Activated T-helper 9 cell treated with anti-CD3 and anti-CD28 coated beads, Interleukin-2, amount 50 U/mL, for 16 hours (primary cell): ENCODE measurements around the gene EIF1.
"Not testable (repeated sequence)": the region's sequence is repeated elsewhere in the genome, so short reads cannot be mapped to it uniquely, and the experiment has no call there.

Experiments used
- DNase-seq: peaks from one replicate; pipeline ENCODE4 v3.0.0-alpha.2; 2020; ENCODE audit warnings: low read depth

The EIF1 gene

DNA sequence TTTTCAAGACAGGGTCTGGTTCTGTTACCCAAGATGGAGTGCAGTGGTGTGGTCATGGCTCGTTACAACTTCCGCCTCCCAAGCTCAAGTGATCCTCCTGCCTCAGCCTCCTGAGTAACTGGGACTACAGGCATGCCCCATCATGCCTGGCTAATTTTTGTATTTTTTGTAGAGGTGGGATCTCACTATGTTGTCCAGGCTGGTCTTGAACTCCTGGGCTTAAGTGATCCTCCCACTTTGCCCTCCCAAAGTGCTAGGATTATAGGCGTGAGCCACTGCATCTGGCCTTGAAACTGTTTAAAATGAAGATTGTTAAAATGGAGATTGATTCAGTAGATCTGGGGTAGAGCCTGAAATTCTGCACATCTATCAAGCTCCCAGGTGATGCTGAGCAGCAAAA, 12.2 kb downstream of the EIF1 start:
- DNase-seq, result not testable (repeated sequence)

DNA sequence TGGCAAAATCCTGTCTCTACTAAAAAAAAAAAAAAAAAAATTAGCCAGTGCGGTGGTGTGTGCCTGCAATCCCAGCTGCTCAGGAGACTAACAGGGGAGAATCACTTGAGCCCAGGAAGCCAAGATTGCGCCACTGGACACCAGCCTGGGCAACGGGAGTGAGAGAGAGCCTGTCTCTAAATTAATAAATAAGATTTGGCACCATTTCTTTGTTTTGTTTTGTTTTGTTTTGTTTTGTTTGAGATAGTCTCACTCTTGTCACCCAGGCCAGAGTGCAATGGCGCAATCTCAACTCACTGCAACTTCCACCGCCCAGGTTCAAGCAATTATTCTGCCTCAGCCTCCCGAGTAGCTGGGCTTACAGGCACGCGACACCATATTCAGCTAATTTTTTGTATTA, 14.0 kb downstream of the EIF1 start:
- no peak for DNase-seq

DNA sequence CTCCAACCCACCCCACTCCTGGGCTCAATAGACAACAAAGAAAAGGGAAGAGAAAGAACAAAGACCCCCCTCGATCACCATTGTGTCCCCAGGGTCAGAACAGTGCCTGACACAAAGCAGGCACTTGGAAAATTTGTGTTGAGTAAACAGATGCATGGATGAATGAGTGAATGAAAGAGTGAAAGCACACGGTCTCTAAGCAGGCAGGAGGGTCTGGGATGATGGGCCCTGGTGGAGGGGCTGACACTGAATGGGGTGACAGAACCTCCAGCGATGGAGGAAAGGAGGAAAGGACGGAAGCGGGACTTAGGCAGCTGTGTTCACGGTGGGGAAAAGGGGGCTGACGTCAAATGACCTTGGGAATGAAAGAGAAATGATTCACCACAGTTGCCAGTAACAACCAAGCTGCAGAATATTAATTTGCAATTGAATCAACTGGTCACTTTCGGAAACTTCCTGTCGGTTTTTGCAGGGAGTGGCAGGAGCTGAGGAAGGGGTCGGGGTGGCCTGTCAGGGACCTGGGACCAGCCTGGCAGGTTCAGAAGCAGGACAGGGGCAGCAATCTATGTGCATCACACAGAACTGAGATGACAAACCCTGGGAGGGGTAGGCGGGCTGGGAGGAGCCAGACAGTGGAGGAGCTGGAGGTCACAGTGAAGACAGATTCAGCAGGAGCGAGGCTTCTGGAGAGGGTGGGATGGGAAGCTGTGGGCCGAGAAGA, 16.7 kb downstream of the EIF1 start:
- DNase-seq, result no peak

- no peak for DNase-seq
Observed at GRCh38 chr17:41707803-41708669, 19.4 kb downstream of the EIF1 start.

GRCh38 chr17:41710472-41711090, 21.9 kb downstream of the EIF1 start:
- no peak for DNase-seq

- DNase-seq, result no peak
Observed at GRCh38 chr17:41711669-41712400, 23.1 kb downstream of the EIF1 start, which contains the start of gene GAST. Gene GAST (plus strand): TSS chr17:41712331. CDS start chr17:41715437, 3,106 bp downstream.

- no peak for DNase-seq
Observed at GRCh38 chr17:41717408-41718286, 29.0 kb downstream of the EIF1 start.

- no peak for DNase-seq
Observed at GRCh38 chr17:41718287-41718645, 29.6 kb downstream of the EIF1 start.

DNA sequence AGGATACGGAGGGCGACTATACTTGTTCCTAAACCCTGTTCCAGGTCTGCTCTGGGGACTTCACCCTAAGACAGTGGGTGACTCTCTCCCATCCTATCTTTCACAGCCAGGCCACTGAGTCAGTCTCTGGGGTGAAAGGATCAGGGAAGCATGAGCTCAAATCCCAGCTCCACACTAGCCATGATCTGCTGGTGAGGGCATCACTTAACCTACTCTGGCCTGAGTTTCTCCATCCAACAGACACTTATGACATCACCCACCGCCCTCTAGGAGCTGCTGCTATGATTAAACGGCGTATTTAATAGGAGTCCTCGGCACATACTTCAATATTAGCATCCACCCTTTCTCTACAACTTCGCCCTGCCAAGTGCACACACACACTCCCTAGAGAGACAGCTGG, 33.5 kb downstream of the EIF1 start:
- DNase-seq, result no peak

DNA sequence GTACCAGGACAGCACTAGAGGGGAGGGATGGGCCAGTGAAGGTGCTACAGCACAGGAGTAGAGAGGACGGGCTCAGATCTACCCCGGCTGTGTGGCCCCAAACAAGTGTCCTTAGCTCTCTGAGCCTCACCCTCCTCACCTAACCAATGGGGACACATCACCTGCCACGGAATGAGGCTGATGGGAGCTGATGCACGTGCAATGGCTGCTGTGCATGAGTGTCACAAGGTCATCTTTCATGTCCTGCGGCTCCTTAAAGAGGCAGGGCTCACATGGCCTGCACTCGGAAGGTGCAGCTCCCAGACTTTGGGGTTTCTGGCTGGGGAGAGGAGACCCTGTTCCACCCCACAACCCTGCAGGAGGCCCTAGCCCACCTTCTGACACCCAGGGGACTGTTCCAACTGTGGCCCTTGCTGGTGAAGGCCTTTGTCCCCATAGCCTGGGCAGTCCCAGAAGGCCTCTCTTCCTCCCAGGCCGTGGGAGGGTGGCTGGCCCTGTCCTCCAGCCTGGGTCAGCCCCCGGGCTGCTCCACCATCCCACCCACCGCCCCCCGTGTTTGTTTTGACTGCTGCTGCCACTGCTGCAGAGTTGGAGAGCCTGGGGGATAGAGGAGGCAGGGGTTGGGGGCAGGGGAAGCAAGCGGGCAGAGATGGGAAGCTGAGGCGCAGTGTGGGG, 35.3 kb downstream of the EIF1 start:
- DNase-seq, result no peak

- no peak for DNase-seq
Observed at GRCh38 chr17:41724476-41725050, 35.9 kb downstream of the EIF1 start.

GRCh38 chr17:41725134-41725533, 36.4 kb downstream of the EIF1 start:
- no peak for DNase-seq

- DNase-seq, result no peak
Observed at GRCh38 chr17:41728056-41728455, 39.4 kb downstream of the EIF1 start.

DNA sequence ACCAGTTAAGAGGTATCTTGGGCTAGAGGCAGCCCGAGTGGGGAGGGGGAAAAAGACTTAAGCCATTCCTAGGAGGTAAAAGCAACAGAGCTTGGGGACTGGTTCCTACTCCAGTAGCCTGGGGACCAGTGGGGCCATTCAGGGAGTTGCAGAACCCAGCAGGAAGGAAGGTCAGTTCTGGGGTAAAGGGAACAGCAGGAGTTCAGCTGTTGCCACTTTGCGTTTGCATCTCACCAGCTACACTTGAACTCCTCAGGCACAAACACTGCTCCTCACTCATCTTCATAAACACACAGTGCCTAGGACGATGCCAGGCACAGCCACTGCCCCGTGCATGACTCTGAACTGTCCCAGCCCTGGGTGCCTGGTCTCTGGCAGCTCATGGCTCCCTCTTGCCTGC, 41.8 kb downstream of the EIF1 start:
- DNase-seq, result no peak

- DNase-seq, result no peak
Observed at GRCh38 chr17:41731836-41732235, 43.2 kb downstream of the EIF1 start.

- DNase-seq, result no peak
Observed at GRCh38 chr17:41733348-41734138, 44.9 kb downstream of the EIF1 start.

DNA sequence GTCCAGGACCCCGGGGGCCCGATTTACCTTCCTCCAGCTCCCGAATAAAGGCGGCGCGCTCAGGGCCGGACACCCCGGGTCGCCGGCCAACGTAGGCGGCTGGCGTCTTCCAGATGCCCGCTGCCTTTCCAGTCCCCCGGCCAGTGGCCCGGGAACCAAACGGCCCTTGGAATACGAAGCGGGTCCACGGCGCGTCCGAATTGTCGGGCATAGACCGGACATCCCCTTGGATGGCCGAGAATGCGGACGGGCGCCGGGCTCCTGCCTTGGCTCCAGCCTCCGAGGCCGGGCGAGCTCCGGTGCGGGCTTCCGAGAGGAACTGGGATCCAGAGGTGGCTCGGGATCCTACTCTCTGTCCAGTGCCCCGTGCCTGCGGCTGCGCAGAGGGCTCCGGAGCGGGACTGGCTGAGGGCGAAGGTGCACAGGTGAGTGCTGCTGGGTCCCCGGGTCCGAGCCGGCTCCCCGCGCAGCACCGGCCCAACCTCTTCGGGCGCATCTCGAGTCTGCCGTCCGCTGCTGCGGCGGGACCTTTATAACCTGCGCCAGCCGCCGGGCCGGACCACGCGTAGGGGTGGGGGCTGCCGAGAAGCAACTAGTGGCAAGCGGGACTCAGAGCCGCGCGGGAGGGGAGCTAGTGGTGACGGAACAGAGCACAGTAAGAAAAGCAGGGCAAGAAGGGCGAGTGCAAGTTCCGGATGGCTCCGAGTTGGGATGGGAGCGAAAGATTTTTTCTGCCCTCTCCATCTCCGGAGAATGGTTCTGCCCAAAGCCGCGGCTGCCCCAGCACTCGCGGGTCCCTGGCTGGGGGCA, 45.7 kb downstream of the EIF1 start, which contains the start of gene HAP1:
HAP1 (minus strand) TSS at position 505 of the 810 bp plus-strand sequence; CDS start at position 496, 9 bp downstream.
- no peak for DNase-seq

DNA sequence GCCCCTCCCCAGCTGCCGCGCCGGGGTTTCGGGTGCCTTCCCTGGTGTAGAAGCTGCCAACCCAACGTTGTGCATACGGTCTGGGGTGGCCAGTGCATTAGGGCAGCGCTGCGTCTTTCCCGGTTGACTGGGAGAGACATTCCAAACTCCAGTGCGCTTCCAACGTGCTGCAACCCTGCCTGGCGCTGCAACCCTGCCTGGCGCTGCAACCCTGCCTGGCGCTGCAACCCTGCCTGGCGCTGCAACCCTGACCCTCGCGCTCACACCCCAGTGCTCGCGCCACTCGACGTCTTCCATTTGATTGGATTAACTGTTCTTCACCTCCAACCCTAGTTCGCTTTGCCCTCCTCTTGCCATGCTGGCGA, 46.2 kb downstream of the EIF1 start:
- no peak for DNase-seq

DNA sequence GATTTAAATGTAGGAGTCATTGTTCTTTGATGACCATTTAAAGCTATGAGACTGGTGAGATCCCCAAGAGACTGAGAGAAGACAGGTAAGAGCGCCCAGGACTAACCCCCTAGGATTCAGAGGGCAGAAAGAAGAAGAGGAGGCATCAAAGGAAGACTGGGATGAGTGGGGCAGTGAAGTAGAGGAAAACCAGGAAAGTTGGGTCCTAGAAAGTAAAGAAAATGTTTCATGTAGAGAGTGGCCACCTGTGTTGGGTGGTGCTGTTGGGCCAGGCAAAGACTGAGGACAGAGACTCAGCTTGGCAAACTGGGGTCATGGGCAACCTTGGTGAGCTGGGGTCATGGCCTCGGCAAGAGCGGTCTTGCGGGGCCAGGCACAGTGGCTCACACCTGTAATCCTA, 47.1 kb downstream of the EIF1 start:
- no peak for DNase-seq
